Hypothalamus (tissue), 51 donors: Measurements from ENCODE around the gene UQCC3.
"Not testable (repeated sequence)": the region's sequence is repeated elsewhere in the genome, so short reads cannot be mapped to it uniquely, and the experiment has no call there.

ENCODE experiments used
- DNase-seq, 51 donors: peaks; one replicate each; lab custom pipeline; 2025; lab: John Stamatoyannopoulos, UW

UQCC3 gene

GRCh38 chr11:62665075-62665598 lies 6.3 kb upstream of the UQCC3 start, which contains the start of the genes C11orf98 and CSKMT:
TSS of gene C11orf98 (minus strand) at chr11:62665210. CDS start at chr11:62665169, 41 bp downstream.
TSS of gene CSKMT (plus strand) at chr11:62665312. CDS start at chr11:62665880, 568 bp downstream.
- peak; percentile 64 to 98 (median 93) for DNase-seq

GRCh38 chr11:62665599-62666258 lies 5.7 kb upstream of the UQCC3 start:
- DNase-seq = peak in 31 of 51 donors; percentile 14 to 71 (median 49)

GRCh38 chr11:62666259-62666926 lies 5.1 kb upstream of the UQCC3 start:
- DNase-seq = peak in 1 of 51 donors; percentile 28

- no peak for DNase-seq
Measured at GRCh38 chr11:62667460-62667859, 4.0 kb upstream of the UQCC3 start.

GRCh38 chr11:62669420-62670161 lies 1.9 kb upstream of the UQCC3 start:
- no peak for DNase-seq

- no peak for DNase-seq
Measured at GRCh38 chr11:62671236-62671607, 251 bp upstream of the UQCC3 start.

GRCh38 chr11:62673196-62673525 lies 1.7 kb downstream of the UQCC3 start:
- no peak for DNase-seq

GRCh38 chr11:62675415-62675814 lies 3.9 kb downstream of the UQCC3 start:
- DNase-seq = not testable (repeated sequence)

- no peak for DNase-seq
Measured at GRCh38 chr11:62676698-62677097, 5.2 kb downstream of the UQCC3 start.

- no peak for DNase-seq
Measured at GRCh38 chr11:62677156-62677555, 5.7 kb downstream of the UQCC3 start.

GRCh38 chr11:62677714-62678113 lies 6.2 kb downstream of the UQCC3 start:
- DNase-seq = no peak

GRCh38 chr11:62678433-62678769 lies 6.9 kb downstream of the UQCC3 start:
- DNase-seq = no peak

- peak; percentile 58 to 93 (median 81) for DNase-seq
Measured at GRCh38 chr11:62678770-62679696, 7.6 kb downstream of the UQCC3 start, which contains the start of gene UBXN1. TSS of gene UBXN1 (minus strand) at chr11:62679073. CDS start at chr11:62678923, 150 bp downstream.

GRCh38 chr11:62680825-62681240 lies 9.4 kb downstream of the UQCC3 start:
- DNase-seq = no peak

GRCh38 chr11:62682518-62682917 lies 11.0 kb downstream of the UQCC3 start:
- DNase-seq = no peak

GRCh38 chr11:62687508-62688396 lies 16.3 kb downstream of the UQCC3 start:
- no peak for DNase-seq

GRCh38 chr11:62688491-62688890 lies 17.0 kb downstream of the UQCC3 start:
- DNase-seq = no peak

GRCh38 chr11:62689421-62690183 lies 18.1 kb downstream of the UQCC3 start, which contains the start of gene LRRN4CL:
TSS of gene LRRN4CL (minus strand) at chr11:62689530. CDS start at chr11:62688508, 1,022 bp downstream.
- peak in 9 of 51 donors; percentile 3 to 42 (median 12) for DNase-seq
